ENCODE measurements around the gene RRP1B.
"Not testable (repeated sequence)": the region's sequence is repeated elsewhere in the genome, so short reads cannot be mapped to it uniquely, and the experiment has no call there.

RRP1B gene

DNA sequence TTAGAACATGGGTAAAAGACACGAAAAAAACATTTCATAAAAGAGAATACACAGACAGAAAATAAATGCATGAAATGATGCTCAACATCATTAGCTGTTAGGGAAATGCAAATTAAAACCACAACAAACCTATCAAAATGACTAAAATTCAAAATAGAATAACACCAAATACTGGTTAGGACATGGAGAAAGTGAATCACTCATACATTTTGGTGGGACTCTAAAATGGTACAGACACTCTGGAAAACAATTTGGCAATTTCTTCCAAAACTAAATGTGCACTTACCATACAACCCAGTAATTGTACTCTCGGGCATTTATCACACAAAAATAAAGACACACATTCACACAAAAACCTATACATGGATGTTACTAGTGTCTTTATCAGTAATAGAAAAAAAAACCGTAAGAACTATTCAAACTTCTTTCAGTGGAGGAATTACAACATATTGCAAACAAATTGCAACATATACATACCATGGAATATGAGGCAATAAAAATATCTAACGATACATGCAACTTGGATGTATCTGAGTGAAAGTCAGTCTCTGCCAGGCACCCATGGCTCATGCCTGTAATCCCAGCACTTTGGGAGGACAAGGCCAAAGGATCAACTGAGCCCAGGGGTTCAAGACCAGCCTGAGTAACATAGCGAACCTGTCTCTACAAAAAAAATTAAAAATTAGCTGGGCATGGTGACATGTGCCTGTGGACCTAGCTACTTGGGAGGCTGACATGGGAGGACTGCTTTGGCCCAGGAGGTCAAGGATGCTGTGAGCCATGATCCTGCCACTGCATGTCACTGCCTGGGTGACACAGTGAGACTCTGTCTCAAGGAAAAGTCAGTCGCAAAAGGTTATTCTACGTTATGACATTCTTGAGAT lies 19.6 kb upstream of the RRP1B start:
- no peak for DNase-seq (ENCODE audit: extremely low read depth in 1 of 2, low read depth in 1 of 2)

DNA sequence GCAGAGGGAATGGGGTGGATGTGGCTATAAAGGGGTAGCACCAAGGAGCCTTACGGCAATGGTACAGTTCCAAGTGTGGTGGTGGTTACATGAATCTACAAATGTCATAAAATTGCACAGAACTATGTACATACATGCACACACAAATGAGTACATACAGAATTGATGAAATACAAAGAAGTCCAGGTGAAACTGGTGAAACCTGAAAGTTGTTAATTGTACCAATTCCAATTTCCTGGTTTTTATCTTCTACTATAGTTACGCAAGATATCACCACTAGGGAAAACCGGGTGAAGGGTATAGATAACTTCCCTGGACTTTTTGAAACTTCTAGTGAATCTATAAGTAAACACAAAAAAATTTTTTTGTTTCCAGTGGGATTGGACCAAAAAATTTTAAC lies 19.0 kb upstream of the RRP1B start:
- DNase-seq (ENCODE audit: extremely low read depth in 1 of 2, low read depth in 1 of 2) = no peak

DNA sequence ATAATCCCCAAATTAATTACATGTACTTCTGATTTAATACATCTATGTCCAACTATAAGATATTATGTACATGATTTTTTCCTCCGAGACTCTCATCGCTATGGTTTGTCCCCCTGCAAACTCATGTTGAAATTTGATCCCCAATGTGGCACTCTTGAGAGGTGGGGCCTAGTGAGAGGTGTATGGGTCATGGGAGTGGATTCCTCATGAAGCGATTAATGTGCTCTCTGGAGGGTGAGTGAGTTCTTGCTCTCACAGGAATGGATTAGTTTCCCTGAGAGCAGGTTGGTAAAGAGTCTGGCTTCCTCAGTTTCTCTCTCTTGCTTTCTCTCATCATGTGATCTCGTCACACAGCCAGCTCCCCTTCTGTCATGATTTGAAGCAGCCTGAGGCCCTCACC lies 16.2 kb upstream of the RRP1B start:
- DNase-seq (ENCODE audit: extremely low read depth in 1 of 2, low read depth in 1 of 2) = no peak

DNA sequence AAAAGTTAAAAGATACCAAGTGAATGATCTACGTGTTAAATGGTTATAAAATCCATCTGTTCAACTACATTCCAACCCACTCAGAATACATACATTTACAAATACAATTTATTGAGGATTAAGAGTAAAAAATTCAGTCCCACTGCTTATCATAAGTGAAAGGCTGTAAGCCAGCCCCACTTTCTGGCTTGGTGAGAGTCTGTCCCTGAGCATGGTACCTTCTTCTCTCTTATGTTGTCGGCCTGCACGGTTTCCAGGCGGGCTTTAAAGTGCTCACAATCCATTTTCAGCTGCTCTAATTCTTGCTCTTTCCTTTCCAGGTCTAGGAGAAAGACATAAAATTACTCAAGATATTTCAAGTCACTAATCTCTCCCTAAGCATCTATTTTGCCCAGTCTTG lies 15.3 kb upstream of the RRP1B start:
- no peak for DNase-seq (ENCODE audit: extremely low read depth in 1 of 2, low read depth in 1 of 2)

DNA sequence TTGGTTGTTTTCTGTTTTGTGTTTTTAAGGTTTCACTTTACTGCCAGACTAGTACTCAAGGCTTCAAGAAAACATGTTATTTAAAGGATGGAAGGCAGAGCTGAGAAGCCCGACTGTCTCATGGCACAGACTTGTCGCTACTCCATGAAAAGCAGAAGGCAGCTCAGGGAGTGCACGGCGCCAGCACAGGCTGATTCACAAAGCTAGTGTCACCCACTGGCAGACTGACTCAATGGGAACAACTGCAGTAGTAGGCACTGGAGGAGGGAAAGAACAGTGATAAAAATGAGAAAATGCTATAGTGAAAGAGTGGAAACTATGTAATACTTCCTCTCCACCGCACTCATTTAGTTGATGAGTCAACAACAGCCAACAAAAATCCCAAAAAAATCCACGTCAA lies 14.8 kb upstream of the RRP1B start:
- DNase-seq (ENCODE audit: extremely low read depth in 1 of 2, low read depth in 1 of 2) = no peak

DNA sequence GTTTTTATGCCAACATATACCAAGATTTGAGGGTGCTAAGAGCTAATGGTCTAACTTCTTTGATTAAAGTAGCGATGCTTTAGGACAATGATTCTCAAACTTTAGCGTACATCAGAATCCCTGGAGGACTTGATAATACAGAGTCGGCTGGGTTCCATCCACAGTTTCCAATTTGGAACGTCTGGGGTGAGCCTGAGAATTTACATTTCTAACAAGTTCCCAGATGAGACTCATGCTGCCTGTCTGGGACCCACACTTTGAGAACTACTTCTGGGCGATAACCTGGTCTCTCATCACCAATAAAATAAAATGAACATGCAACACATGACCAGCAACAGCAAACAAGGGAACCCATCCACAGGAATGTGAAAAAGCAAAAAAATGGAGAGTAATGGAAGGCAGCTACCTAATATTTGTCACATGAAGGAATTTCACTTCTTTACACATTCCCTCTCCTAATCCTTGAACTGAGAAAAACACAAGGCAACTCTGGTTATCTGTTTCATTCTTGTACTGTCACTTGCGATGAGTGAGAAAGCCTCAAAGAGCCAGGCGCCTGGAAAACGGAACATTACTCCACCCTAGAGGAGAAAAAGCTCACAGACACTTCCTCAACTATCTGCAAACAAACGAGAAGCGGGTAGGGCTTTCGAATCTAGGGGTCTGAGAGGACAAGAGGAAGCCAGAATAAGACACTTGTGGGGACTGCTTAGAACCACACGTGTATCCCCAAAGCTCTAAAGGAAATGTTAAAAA lies 14.0 kb upstream of the RRP1B start:
- no peak for DNase-seq (ENCODE audit: extremely low read depth in 1 of 2, low read depth in 1 of 2)

DNA sequence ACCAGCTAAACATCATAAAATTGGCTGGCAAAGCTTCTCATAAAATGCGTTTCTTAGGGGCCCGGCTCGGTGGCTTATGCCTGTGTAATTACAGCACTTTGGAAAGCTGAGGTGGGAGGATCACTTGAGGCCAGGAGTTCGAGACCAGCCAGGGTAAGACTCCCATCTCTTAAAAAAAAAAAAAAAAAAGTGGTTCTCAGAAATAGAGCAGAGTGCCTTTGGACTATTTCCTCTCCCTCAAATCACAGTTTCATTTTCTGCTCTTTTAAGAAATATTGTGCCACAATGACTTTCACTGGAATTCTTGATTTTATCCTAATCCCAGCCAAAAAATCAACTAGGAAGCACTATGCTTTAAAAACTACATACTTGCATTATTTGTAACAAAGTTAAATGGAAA lies 13.4 kb upstream of the RRP1B start:
- DNase-seq (ENCODE audit: extremely low read depth in 1 of 2, low read depth in 1 of 2) = no peak

DNA sequence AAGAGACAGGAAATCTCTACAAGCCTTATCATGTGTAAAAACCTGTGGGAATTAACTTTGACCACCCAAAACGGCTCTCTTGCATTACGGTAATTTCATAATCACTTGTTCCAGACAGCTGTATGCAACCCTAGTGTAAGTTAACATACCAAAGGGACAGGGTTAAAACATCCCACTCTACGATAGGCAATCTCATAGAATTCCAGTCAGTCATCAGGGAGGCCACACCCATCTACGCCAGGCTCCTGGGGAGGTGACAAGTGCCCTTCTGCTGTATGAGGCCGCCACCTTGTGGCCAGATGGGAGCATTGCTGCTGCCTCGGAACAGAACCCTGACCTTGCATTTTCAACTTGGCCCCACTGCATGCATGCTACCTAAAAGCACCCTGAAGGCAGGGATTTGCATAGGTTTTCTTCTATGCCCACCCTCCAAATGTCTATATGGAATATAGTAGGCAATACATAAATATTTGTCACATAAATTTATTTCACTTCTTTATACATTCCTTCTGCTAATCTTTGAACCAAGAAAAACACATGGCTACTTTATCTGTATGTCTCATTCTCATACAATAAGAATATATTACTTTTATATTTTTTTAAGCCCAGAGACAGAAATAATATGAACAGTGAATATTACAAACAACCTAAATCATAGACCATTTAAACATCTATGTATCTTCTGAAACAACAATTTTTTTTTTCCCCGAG lies 12.7 kb upstream of the RRP1B start:
- peak; percentile 72 to 73 for DNase-seq (ENCODE audit: extremely low read depth in 1 of 2, low read depth in 1 of 2)

DNA sequence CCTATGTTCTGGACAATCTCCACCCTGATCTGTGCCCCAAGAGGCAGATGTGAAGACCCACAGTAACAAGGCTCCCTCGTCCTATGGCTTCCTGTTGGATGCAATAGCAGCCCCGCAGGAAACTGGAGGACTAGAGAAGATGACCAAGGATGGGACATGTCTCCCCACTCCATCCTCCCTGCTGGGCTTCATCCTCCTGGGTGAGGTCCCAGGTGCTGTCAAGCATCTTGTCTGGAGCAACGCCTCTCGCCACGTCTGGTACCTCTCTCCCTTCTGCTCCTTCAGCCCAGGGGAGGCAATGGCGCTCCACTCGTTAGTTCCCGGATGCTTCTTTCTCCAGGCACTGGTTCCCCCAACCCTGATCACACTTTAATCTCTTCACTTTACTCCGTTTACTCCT lies 11.2 kb upstream of the RRP1B start:
- no peak for DNase-seq (ENCODE audit: extremely low read depth in 1 of 2, low read depth in 1 of 2)

DNA sequence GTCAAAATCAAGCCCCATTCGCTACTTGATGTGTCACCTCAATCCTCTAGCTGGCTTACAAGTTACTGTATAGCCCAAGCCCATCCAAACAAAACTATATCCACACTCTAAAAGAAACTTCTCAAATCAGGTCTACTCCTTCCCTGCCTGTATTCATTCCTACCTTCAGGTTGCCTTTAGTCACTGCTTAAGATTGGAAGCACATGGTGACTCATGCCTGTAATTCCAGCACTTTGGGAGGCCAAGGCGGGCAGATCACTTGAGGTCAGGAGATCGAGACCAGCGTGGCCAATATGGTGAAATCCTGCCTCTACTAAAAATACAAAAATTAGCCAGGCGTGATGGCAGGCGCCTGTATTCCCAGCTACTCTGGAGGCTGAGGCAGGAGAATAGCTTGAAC lies 7.4 kb upstream of the RRP1B start:
- not testable (repeated sequence) for DNase-seq (ENCODE audit: extremely low read depth in 1 of 2, low read depth in 1 of 2)

DNA sequence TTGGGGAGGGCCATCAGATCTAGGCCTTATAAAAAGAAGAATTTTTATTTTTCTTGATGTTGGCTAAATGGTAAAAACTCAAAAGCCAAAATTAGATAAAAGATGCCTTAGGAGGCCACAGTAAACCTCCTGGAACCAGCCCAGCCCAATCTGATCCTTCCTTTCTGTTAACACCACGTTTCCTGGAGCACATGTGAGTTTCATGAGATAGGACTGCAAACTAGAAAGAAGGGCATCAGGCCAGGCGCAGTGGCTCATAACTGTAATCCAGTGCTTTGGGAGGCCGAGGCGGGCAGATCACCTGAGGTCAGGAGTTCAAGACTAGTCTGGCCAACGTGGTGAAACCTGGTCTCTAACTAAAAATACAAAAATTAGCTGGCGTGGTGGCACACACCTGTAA lies 6.7 kb upstream of the RRP1B start:
- no peak for DNase-seq (ENCODE audit: extremely low read depth in 1 of 2, low read depth in 1 of 2)

DNA sequence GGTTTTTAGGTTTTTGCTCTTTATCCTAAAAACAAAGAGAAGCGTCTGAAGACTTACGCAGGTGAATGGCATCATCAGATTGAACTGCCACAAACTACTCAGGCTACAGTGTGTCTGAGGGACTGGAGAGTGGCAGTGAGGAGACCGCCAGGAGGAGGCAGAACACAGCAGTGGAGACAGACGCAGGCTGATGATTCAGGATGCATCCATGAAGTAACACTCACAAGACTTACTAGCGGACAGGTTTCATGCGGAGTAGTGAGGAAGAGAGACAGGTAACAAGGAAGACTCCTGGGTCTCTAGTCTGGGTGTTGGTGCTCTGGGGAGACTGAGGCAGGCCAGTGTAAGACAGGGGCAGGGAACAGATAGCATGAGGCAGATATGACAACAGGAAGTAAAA lies 5.7 kb upstream of the RRP1B start:
- no peak for DNase-seq (ENCODE audit: extremely low read depth in 1 of 2, low read depth in 1 of 2)

DNA sequence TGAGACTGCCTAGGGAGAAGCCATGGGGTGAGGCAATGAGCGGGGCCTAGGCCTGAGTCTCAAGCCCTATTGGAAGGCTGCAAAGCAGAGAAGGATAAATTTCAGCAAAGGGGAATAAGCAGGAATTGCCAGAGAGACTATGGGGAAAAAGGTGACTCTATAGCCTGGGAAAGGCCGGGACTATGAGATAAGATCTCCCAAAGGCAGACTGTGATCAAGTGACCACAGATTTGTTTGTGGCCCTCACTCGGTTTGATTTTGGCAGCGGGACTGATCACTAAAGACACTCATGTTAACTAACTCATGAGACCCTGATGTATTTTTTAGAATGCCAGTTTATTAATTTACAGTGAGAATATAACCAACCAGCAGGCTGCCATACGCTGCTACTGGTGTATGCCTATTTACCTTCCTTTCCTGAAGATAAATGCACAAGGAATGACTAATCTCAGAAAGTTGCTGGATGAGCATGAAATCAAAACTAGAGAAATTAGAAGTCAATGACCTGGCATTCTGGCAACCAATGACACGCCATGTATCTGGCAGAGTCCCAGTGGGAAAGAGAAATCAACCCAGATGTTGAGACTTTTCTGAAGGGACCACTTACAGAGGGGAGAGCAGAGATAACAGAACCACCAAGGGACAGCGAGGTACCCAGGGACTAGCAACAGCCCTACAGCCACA lies 4.4 kb upstream of the RRP1B start:
- no peak for DNase-seq (ENCODE audit: extremely low read depth in 1 of 2, low read depth in 1 of 2)

DNA sequence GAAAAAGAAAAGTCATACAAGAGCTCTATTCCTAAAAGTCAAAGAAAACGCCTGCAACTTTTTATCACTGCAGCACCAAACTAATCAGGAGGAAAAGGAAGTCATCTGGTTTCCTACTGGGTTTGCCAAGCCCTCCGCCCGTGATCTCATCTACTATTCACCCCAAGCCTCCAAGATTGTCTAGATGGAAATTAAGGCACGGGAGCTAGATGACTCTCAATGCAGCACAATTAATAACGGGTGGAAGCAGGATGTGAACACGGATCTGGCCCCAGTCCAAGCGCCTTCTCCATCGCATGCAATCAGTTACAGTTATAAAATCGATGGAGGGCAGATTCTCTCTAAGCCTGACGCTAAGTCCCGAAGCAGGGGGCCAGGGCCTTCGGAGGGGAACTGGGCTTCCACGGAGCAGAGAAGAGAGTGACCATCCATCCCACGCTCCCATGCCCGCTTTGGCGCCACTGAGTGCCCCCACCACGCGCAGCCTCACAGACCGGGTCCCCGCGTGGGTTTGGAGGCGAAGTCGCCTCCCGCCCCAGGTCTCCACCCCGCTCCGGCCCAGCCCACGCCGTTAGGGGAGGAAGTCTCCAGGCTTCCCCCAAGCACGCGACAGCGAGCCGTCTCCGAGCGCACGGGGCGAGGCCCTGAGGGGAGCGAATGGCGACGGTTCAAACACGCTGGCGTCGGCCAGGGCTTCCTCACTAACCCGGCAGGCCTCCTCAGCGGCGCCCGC lies 1.8 kb upstream of the RRP1B start:
- no peak for DNase-seq (ENCODE audit: extremely low read depth in 1 of 2, low read depth in 1 of 2)

DNA sequence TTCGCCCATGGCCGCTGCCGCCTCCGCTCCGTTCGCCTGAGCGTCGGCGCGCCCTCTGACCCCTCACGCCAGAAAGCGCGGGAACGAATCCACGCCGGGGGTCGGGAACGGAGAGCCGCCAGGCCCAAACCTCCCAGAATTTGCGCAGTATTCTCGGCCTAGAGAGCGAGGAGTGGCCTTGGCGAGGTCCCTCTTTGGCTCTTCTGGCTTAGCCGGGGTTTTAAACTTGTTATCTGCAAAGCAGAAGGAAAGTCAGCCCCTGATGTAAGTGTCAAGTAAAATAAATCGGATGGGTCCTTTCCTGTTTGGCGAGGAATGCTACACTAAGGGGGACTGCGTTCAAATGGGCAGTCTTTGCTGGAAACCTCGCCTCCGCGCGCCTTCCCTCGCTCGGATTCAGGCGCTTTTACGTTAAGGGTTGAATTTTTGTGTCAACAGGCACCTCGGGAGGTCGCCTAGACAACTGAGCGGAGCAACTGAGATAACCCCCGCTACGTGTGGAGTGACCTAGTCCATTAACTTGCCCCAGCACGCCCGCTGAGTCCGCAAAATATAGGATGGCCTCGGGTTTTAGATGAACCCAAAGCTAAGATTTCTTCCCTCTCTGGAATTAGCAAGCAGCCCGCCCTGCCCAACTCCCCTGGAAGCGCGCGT lies 1.1 kb upstream of the RRP1B start:
- no peak for DNase-seq (ENCODE audit: extremely low read depth in 1 of 2, low read depth in 1 of 2)

DNA sequence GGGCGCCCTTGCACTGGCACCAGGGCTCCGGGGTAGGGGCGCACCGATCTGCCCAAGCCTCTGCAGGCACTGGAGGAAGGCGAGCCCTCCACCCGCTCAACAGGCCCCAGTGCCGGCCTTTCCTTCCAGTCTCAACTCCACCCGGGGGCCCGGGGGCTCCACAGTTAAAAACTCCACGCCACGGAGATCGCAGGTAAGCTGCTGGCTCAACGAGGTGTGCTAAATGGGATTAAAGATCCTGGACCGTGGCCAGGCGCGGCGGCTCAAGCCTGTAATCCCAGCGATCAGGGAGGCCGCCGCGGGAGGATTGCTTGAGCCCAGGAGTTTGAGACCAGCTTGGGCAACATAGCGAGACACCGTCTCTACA lies 608 bp upstream of the RRP1B start:
- DNase-seq (ENCODE audit: extremely low read depth in 1 of 2, low read depth in 1 of 2) = no peak

DNA sequence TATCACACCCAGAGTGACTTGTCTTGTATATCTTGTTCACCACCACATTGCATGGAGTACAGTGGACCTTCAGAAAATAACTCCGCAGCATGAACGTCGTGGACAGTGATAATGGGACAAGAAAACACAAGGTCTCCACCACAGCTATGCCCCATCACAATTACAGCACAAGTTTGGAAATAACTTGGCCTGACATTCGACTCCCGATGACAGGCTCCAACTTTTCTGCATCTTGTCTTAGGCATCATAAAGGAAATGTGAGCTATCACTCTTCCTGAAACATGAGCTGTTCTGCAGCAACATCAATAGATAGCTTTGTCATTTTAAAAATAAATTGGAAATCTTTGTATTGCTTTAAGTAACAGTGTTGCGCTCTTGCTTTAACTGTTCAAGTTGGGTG lies 2.9 kb downstream of the RRP1B start:
- no peak for DNase-seq (ENCODE audit: extremely low read depth in 1 of 2, low read depth in 1 of 2)

DNA sequence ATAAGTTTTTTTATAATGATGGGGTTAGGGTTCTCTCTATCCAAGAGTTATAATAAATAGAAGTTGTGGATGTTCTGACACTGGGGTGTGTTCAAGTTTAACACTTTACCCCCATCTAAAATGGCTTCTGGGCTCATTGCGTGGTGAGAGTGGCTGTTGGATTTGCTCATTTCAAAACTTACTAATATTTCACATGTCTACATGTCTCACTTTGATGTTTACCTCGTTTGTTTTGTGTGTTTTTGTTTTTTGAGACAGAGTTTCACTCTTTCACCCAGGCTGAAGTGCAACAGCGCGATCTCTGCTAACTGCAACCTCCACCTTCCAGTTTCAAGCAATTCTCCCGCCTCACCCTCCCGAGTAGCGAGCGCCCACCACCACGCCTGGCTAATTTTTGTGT lies 3.7 kb downstream of the RRP1B start:
- no peak for DNase-seq (ENCODE audit: extremely low read depth in 1 of 2, low read depth in 1 of 2)

DNA sequence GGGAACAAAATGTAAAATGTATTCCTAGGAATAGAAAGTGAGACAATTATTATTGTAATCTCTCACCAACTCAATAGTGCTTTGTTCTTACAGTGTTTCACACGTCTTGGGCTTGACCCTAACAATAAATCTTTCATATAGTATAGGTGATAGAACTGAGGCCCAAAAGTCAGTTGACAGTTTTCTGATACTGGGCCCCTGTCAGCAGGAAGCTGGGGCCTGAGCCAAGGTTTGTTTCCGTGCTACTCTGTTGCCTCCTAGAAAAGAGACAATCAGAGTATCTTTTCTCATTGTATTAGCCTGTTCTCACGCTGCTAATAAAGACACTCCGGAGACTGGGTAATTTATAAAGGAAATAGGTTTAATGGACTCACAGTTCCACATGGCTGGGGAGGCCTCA lies 5.0 kb downstream of the RRP1B start:
- DNase-seq (ENCODE audit: extremely low read depth in 1 of 2, low read depth in 1 of 2) = no peak

DNA sequence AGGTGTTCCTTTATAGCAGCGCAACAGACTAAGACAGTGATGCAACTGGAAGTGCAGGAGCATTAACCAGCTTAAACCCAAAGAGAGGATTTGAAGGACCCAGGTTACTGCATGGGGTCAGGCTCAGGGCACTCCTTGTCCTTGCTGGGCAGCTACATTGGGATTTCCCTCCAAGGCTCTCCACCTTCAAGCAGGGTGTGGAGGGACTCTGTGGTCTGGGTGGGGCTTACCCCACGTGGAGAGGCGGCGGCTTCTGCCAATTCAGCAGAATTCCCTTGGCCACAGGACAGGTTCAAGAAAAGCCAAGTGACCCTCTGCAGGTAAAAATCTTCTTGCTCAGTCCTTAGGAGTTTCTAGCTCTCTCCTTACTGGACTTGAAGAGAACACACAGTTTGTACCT lies 6.5 kb downstream of the RRP1B start:
- no peak for DNase-seq (ENCODE audit: extremely low read depth in 1 of 2, low read depth in 1 of 2)
